ENCODE data around the gene TFB1M.

GRCh38 chr6:155270561-155271091, 43.7 kb downstream of the TFB1M start:
- TF ChIP-seq, protein P1, sequence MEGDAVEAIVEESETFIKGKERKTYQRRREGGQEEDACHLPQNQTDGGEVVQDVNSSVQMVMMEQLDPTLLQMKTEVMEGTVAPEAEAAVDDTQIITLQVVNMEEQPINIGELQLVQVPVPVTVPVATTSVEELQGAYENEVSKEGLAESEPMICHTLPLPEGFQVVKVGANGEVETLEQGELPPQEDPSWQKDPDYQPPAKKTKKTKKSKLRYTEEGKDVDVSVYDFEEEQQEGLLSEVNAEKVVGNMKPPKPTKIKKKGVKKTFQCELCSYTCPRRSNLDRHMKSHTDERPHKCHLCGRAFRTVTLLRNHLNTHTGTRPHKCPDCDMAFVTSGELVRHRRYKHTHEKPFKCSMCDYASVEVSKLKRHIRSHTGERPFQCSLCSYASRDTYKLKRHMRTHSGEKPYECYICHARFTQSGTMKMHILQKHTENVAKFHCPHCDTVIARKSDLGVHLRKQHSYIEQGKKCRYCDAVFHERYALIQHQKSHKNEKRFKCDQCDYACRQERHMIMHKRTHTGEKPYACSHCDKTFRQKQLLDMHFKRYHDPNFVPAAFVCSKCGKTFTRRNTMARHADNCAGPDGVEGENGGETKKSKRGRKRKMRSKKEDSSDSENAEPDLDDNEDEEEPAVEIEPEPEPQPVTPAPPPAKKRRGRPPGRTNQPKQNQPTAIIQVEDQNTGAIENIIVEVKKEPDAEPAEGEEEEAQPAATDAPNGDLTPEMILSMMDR (IDR thresholded peaks at IDR 0.05; ENCODE audit: poor library complexity), result no peak
- TF ChIP-seq EZH2 (IDR thresholded peaks at IDR 0.05; ENCODE audit: borderline replicate concordance), result no peak

All from hepatocyte (in vitro differentiated cells).